Measurements from ENCODE around the gene TUB.

Gene TUB, protein sequence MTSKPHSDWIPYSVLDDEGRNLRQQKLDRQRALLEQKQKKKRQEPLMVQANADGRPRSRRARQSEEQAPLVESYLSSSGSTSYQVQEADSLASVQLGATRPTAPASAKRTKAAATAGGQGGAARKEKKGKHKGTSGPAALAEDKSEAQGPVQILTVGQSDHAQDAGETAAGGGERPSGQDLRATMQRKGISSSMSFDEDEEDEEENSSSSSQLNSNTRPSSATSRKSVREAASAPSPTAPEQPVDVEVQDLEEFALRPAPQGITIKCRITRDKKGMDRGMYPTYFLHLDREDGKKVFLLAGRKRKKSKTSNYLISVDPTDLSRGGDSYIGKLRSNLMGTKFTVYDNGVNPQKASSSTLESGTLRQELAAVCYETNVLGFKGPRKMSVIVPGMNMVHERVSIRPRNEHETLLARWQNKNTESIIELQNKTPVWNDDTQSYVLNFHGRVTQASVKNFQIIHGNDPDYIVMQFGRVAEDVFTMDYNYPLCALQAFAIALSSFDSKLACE

GRCh38 chr11:8080674-8081590 lies at the start of gene TUB:
TUB (plus strand) TSS chr11:8081211; CDS start chr11:8081511, 300 bp downstream.
- peak in 1 of 3 experiments; percentile 9 for DNase-seq (ENCODE audit: low read depth in 3 of 3)

GRCh38 chr11:8031248-8032115 lies 49.5 kb upstream of the TUB start:
- no peak for DNase-seq (ENCODE audit: low read depth in 3 of 3)

DNA sequence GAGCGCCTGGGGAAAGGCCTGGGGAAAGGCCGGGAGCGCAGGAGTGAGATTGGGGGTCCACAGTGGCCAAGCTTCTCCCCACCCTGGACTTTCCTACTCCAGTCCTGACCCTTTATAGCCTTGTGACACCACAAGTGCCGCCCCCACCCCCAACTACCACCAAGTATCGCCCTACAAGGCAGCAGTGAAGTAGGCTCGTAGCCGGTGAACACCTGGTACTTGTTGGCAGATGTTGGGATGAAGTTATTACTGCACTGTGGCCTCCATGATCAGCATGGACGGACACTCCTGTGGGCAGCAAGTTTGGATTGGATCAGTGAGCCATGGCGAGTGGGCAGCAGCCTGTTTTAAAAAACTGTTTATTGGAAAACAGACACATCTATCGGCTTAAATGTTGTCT lies 48.9 kb upstream of the TUB start:
- DNase-seq (ENCODE audit: low read depth in 3 of 3), result no peak

- no peak for DNase-seq (ENCODE audit: low read depth in 3 of 3)
These were observed 48.3 kb upstream of the TUB start for GRCh38 chr11:8032576-8033304.

DNA sequence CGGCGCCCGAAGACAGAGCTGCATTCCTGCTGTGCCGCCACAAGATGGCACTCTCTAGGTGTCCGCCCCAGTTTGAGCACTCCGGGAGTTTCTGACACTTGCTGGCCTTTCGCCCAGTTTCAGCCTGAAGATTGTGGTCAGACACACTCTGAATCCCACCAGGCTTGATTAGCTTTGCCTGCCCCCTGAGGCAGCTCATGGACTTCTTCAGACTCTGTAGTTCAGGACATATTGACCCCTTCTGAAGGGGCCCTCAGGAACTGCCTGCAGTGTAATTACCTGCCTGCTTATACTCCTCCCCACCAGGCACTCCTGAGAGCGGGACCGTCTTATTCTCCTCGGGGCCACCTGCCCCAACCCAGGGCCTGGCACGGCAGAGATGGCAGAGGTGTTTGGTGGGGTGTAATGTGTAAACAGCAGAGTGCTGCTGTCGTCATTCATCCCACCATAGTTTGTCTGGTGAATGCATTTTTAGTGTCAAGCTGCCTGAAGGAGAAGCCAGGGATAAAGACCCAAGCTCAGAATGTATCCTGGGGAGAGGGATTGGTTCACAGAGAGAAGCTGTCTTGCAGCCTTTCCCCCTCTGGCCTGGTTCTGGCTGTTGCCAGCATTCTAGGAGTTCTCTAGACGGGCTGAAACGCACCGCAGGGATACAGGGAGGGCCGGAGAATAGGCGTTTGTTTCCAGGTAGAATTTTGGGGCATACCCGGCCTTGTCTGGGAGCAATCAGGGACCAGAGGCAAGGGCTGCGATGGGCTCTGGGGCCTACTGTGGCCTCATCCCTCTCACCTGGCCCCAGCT lies 47.5 kb upstream of the TUB start:
- peak in 2 of 3 experiments; percentile 19 to 44 for DNase-seq (ENCODE audit: low read depth in 3 of 3)

GRCh38 chr11:8034106-8034585 lies 46.9 kb upstream of the TUB start:
- DNase-seq (ENCODE audit: low read depth in 3 of 3), result no peak

DNA sequence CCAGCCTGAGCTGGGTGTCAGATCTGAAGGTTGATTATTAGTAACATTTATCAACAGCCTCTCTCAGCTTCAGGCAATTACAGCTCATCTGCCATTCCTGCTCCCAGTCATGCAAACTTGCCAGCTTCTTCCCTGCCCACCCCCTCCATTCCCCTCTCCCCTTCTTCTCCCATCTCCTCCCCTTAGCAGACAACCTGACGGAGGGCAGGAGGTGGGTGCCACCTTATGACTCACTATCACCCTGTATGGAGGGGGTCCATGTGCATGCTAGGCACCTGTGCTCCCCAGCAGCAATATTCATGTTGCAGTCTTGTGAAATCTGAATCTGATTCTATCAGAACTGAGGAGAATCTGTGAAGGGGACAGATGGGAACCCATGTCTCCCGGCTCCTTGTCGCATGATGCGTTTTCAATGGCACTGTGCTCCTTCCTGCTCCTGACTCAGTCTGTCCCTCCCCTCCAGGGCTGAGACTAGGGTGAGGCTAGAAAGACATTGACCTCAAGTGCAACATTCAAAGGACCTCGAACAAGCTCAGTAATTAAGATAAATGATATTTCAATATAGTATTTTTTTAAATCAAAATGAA lies 46.3 kb upstream of the TUB start:
- no peak for DNase-seq (ENCODE audit: low read depth in 3 of 3)

GRCh38 chr11:8035200-8035855 lies 45.7 kb upstream of the TUB start:
- DNase-seq (ENCODE audit: low read depth in 3 of 3), result no peak

GRCh38 chr11:8036002-8036802 lies 44.8 kb upstream of the TUB start:
- no peak for DNase-seq (ENCODE audit: low read depth in 3 of 3)

GRCh38 chr11:8036986-8037385 lies 44.0 kb upstream of the TUB start:
- no peak for DNase-seq (ENCODE audit: low read depth in 3 of 3)

DNA sequence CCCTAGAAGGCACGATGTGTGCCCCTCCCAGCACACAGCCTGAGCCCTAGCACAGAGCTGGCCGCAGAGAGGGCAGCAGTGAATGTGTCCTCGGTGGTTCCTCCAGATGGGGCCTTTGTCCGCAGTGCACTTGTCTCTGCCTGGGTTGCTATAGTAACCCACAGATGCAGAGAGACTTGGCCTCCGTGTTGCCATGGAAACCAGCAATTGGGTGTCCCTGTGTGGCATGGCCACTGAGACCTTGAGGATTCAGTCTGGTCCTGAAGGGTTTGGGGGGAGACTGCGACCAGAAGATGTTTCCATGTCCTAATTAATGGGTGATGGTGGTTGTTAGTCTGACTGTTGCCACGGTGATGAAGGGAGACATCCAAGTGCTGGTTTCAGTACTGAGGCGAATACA lies 42.6 kb upstream of the TUB start:
- no peak for DNase-seq (ENCODE audit: low read depth in 3 of 3)

- DNase-seq (ENCODE audit: low read depth in 3 of 3), result no peak
These were observed 42.0 kb upstream of the TUB start for GRCh38 chr11:8038811-8039529.

DNA sequence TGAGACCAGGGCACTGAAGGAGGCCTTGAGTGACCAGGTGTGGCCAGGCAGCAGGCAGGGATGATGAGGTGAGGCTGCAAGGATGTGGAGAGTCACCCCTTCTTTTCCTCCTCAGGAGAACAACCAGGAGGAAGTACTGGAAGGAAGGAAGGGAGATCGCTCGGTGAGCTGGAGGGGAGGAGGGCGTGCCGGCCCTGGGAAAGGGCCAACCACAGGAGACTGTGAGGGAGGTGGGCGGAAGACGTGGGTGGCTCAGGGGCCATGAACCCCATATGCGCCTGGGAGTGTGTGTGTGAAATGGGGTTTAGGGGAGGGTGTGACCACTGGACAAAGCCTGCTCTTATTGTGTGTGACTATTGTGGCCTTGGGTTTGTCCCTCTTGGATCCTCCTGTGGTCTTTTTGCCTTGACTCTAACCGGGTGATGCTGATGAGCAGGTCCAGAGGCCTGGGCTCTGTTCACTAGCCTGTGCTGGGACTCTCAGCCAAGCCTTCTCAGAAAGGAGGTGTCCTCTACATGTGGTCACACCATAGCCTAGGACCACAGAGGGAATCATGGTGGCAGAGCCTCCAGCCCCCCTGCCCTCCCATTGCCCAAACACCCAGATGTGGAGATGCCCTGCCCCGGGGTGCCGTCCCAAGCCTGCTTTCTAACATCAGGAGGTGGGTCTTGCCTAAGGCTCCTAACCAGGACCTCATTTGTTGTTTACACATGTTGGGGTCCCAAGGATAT lies 41.3 kb upstream of the TUB start:
- DNase-seq (ENCODE audit: low read depth in 3 of 3), result no peak

DNA sequence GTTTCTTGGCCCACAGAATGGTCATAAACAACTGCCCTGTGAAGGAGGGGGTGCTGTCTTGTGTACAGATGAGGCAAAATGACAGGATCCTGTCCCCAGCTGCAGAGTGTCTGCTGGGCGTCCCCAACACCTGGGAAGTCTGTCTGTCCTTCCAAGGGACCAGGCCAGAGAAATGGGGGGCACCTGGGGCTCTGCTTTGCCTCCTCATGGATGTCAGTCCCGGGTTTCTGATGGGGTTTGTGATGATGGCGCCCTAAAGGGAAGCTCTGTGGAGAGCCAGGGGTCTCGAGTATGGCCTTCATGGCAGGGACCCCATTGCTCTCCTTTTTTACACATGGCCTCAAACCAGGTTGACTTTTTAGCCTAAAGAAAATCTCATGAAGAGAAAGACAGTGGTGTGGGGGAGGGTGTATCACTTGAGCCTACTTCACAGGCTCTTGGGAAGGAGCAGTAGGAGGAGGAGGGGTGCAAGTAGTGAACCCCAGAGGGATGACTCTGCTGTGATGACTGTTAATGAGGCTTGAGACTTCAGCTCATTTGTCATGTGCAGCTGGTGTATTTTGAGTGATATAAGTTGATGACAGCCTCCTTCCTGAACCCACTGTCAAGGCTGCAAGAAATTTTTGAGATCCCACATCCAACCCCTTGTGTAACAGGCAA lies 40.6 kb upstream of the TUB start:
- DNase-seq (ENCODE audit: low read depth in 3 of 3), result no peak

GRCh38 chr11:8040921-8041285 lies 40.1 kb upstream of the TUB start:
- no peak for DNase-seq (ENCODE audit: low read depth in 3 of 3)

DNA sequence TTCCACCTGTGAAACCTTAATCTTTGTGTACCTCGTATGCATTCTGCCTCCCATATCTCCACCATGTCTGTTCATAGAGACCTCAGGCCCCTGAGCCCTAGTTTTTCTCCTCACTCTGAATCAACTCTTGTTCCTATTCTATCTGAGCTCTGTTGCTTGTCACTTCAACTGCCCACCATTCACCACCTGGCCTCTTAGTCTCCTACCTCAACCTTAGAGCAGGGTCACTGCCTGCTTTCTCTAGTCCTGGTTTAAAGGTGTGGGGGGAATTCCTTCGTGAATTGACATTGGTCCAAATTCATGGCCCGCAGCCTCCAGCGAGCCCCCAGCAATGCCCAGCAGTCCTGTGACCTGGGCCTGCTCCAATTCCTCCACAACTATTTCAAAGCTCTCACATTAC lies 39.4 kb upstream of the TUB start:
- no peak for DNase-seq (ENCODE audit: low read depth in 3 of 3)
